ENCODE results near the gene MESD. TPM values are rescaled to one million over a fixed set of nuclear protein-coding genes. Genes with fewer than 3 reads are reported as not detected.

MESD gene
- total RNA-seq, 1 experiment from 2014 or later = 21.2 TPM

DNA sequence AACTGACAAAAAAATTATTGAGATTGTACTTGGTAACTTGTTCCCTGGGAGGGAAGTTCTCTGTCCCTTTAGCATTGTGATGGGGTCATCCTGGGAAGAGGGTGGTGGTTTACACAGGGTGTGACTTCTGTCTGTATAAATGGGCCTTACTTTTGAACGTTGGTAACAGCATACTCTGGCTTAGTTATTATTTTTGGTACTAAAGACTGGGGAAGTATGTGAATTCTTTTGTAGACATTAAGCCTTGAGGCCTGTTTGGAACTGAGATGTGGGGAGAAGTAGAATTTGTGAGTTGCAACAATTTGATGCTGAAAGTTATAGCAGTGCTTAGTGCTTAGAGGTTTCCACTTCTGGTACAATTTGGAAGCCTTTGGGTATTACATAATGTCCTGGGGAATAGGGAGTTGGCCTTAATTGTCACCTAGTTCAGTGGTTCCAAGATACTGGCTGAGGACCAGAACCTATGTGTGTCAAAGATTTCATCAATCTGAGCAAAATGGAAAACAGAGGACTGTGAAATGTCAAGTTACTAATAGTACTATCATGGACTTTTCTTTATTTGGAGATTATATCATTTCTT lies 27.0 kb upstream of the MESD start:
- Histone ChIP-seq H3K9ac (ENCODE audit: low read length) (no peak overlapping the region), H3K4me1 (ENCODE audit: insufficient read depth, low read length) (no peaks in the 10 kb centered on the region), H3K79me2 (ENCODE audit: low read length) (0 out of 2 replicates have a peak, but pooled peaks cover 3% of the 10 kb centered on the region), H3K36me3 (ENCODE audit: low read depth, low read length) (no peaks in the 10 kb centered on the region), H2AFZ (ENCODE audit: low read length) (no peak overlapping the region), H3K9me3 (ENCODE audit: low read length) (no peaks in the 10 kb centered on the region), H3K27me3 (ENCODE audit: low read length) (no peaks in the 10 kb centered on the region), H3K4me3 (ENCODE audit: low read length) (no peak overlapping the region), H3K4me2 (ENCODE audit: low read length) (no peak overlapping the region), H4K20me1 (ENCODE audit: low read length) (no peaks in the 10 kb centered on the region), H3K9me2 (replicated peaks; ENCODE audit: low read length) (no peaks in the 10 kb centered on the region), H3K27ac (ENCODE audit: low read length) (no peak overlapping the region), H3F3A (ENCODE audit: low read length, unreplicated experiment) (no peaks in the 10 kb centered on the region)
- intact Hi-C loops (cut with micrococcal nuclease) = no loop called here
- ATAC-seq (no peak), DNase-seq (no peak)
- BruUV-seq (replicated peaks) = no TSS peak
- POLR2A ChIA-PET (ENCODE audit: unreplicated experiment) = no interaction called here
- TF ChIP-seq EZH2phosphoT487 (IDR thresholded peaks at IDR 0.05; ENCODE audit: borderline replicate concordance, low read length) (no peak), EZH2 (IDR thresholded peaks at IDR 0.05; ENCODE audit: low read length, unreplicated experiment) (no peak)
- TF ChIP-seq, protein P1, sequence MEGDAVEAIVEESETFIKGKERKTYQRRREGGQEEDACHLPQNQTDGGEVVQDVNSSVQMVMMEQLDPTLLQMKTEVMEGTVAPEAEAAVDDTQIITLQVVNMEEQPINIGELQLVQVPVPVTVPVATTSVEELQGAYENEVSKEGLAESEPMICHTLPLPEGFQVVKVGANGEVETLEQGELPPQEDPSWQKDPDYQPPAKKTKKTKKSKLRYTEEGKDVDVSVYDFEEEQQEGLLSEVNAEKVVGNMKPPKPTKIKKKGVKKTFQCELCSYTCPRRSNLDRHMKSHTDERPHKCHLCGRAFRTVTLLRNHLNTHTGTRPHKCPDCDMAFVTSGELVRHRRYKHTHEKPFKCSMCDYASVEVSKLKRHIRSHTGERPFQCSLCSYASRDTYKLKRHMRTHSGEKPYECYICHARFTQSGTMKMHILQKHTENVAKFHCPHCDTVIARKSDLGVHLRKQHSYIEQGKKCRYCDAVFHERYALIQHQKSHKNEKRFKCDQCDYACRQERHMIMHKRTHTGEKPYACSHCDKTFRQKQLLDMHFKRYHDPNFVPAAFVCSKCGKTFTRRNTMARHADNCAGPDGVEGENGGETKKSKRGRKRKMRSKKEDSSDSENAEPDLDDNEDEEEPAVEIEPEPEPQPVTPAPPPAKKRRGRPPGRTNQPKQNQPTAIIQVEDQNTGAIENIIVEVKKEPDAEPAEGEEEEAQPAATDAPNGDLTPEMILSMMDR (conservative IDR thresholded peaks at IDR 0.05; ENCODE audit: low read depth, low read length) = no peak
- CTCF ChIA-PET = no interaction called here

- no peak overlapping the region for H3K4me3 ChIP-seq (ENCODE audit: low read length)
- no peak for TF ChIP-seq EZH2 (IDR thresholded peaks at IDR 0.05; ENCODE audit: low read length, unreplicated experiment)
- TF ChIP-seq, protein P1 (conservative IDR thresholded peaks at IDR 0.05; ENCODE audit: low read depth, low read length) = no peak
- TF ChIP-seq EZH2phosphoT487 (IDR thresholded peaks at IDR 0.05; ENCODE audit: borderline replicate concordance, low read length) = no peak
- H3K36me3 ChIP-seq (ENCODE audit: low read depth, low read length) = no peaks in the 10 kb centered on the region
- BruUV-seq (replicated peaks) = no TSS peak
- no peaks in the 10 kb centered on the region for H3K27me3 ChIP-seq (ENCODE audit: low read length)
- H3K9me2 ChIP-seq (replicated peaks; ENCODE audit: low read length) = no peaks in the 10 kb centered on the region
- H3K27ac ChIP-seq (ENCODE audit: low read length) = no peak overlapping the region
- H3K9me3 ChIP-seq (ENCODE audit: low read length) = no peaks in the 10 kb centered on the region
- H3K4me2 ChIP-seq (ENCODE audit: low read length) = no peak overlapping the region
- ChIA-PET POLR2A (ENCODE audit: unreplicated experiment) (interaction anchor here (0.6 kb wide), 1 partner anchor 37 kb away, joined by 3 read pairs; no protein-coding TSS in a partner anchor), CTCF (no interaction called here)
- no peak overlapping the region for H3K9ac ChIP-seq (ENCODE audit: low read length)
- 0 out of 2 replicates have a peak, but pooled peaks cover 8% of the 10 kb centered on the region for H3K79me2 ChIP-seq (ENCODE audit: low read length)
- H4K20me1 ChIP-seq (ENCODE audit: low read length) = no peaks in the 10 kb centered on the region
- DNase-seq = no peak
- H3F3A ChIP-seq (ENCODE audit: low read length, unreplicated experiment) = no peaks in the 10 kb centered on the region
- no peak for ATAC-seq
- no peak overlapping the region for H2AFZ ChIP-seq (ENCODE audit: low read length)
- H3K4me1 ChIP-seq (ENCODE audit: insufficient read depth, low read length) = no peaks in the 10 kb centered on the region
- intact Hi-C loops (cut with micrococcal nuclease) = no loop called here
These were observed 26.2 kb upstream of the MESD start for GRCh38 chr15:81015621-81016488.

Measured in PC-3 (cell line).